GM12891 (cell line): ENCODE results near the gene SH2D3C.

ENCODE experiments used
- POLR2A ChIP-seq: IDR thresholded peaks from 2 replicates; pipeline ENCODE4 v1.6.1; 2011; ENCODE audit warnings: low read depth, low read length, control low read depth
- POLR2AphosphoS5 ChIP-seq: IDR thresholded peaks from 2 replicates; pipeline ENCODE4 v1.6.1; 2011; ENCODE audit warnings: low read depth, low read length, control low read depth
- POU2F2 ChIP-seq: IDR thresholded peaks from 2 replicates; pipeline ENCODE4 v1.6.1; 2011; ENCODE audit warnings: low read depth, mild to moderate bottlenecking, control low read depth, low read length, moderate library complexity
- SPI1 ChIP-seq: IDR thresholded peaks from 2 replicates; pipeline ENCODE4 v1.6.1; 2011; ENCODE audit warnings: low read depth, low read length, control low read depth
- TAF1 ChIP-seq: IDR thresholded peaks from 2 replicates; pipeline ENCODE4 v1.6.1; 2011; ENCODE audit warnings: low read depth, low read length, control low read depth

DNA sequence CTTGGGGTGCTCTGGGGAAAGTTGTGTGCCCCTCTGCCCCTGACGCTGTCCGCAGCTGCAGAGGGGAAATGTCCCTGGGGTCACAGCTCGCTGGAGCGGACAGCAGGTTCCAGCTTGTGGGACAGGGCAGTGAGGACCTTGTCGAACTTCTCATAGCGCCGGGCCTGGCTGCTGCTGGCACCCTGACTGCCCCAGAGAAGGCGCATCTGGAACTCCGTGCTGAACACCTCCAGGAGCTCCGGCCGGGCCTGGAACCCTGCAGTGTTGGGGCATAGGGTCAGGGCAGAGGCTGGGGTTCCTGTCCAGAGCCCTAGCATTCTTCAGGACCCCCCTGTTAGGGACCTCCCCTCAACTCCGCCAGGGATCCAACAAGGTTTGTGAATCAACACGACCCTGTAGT lies 39.8 kb downstream of the SH2D3C start:
- TF ChIP-seq POLR2A, result no peak
- TF ChIP-seq POLR2AphosphoS5, result no peak
- TF ChIP-seq SPI1, result no peak
- TF ChIP-seq TAF1, result no peak
- no peak for TF ChIP-seq POU2F2
